ENCODE measurements around the gene CHST11.

DNA sequence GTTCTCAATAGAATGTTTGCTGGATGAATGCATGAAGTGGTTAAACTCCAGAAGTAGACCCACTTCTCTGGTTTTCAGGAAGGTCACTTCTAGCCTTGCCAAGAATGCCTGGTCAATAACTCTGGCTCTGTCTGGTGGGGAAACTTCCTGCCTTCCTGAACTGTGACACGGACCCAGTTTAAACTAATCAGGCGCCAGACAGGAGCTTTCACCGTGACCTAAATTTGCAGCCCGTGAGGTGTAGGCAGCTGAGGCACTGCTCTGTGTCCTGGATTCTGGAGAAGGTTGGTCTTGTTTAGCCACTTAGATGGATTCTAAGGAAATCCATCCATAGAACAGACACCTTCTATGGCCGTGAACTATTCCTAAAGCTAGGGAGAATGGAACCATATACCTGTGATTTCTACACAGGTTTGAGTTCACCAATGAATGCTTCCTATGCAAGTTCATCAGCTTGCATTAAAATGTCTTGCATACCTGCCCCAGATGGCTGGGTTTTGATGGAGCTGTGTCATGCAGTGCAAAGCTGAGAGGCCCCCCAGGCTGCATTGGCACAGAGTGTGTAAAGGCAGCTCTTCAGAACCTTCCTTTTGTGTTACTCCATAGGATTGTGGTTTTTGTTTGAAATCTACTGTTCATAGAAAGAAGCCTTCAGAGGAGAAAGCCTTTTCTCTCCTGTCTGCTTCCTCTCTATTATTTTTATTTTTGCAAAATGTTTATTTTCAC, 4.4 kb downstream of the CHST11 start:
- TF ChIP-seq CTCF (IDR thresholded peaks at IDR 0.05) = no peak
- TF ChIP-seq POLR2A (IDR thresholded peaks at IDR 0.05) = no peak

Measured in ovary (tissue), 3 donors.